Tibial artery (tissue), 4 donors: ENCODE results near the gene SLC13A1.
"Not testable (repeated sequence)": the region's sequence is repeated elsewhere in the genome, so short reads cannot be mapped to it uniquely, and the experiment has no call there.

Experiments used
- DNase-seq, 2 donors: peaks; one replicate each; pipeline ENCODE4 v3.0.0-alpha.2; 2019
- H3K27ac ChIP-seq, 2 donors: fragments of 200-600 bp; sonication (generic) in 1 of 2; 1 replicate in 1 of 2; 2 replicates in 1 of 2; pipeline ENCODE4 v1.5.1; 2018 to 2019; ENCODE audit warnings: mild to moderate bottlenecking in 1 of 2
- H3K27me3 ChIP-seq, 2 donors: fragments of 200-600 bp; sonication (generic) in 1 of 2; one replicate each; pipeline versions ENCODE4 v1.5.1 to v1.6.0; 2016 to 2019
- H3K36me3 ChIP-seq, 3 donors: fragments of 200-600 bp; sonication (generic) in 2 of 3; one replicate each; pipeline ENCODE4 v1.5.1; 2016 to 2019; ENCODE audit warnings: mild to moderate bottlenecking in 2 of 3
- H3K4me1 ChIP-seq, 4 donors: fragments of 200-600 bp; sonication (generic) in 2 of 4; 1 replicate in 3 of 4; 2 replicates in 1 of 4; pipeline ENCODE4 v1.5.1; 2016 to 2019
- H3K4me3 ChIP-seq, 2 donors: fragments of 200-600 bp; sonication (generic) in 1 of 2; 1 replicate in 1 of 2; 2 replicates in 1 of 2; pipeline ENCODE4 v1.5.1; 2018 to 2019; ENCODE audit warnings: mild to moderate bottlenecking in 2 of 2
- H3K9me3 ChIP-seq, 3 donors: fragments of 200-600 bp; sonication (generic) in 1 of 3; one replicate each; pipeline ENCODE4 v1.5.1; 2016 to 2019
- CTCF ChIP-seq, 2 experiments: fragments of 200-600 bp in 1 of 2; fragments of 450-650 bp in 1 of 2; IDR thresholded peaks; one replicate each; pipeline ENCODE4 v1.5.1; 2017 to 2019; ENCODE audit warnings: antibody characterized with exemption in 2 of 2, mild to moderate bottlenecking in 1 of 2, moderate library complexity in 1 of 2
- intact Hi-C: fragments of 100-400 bp; cut with DNase I; formaldehyde crosslinking; loops from one replicate; pipeline ENCODE4 v1.15.0; 2023; ENCODE audit warnings: low total_unique reads

SLC13A1 gene

GRCh38 chr7:123096976-123097375, 102.8 kb downstream of the SLC13A1 start:
- Histone ChIP-seq H3K4me1 (no peaks in the 10 kb centered on the region), H3K36me3 (no peaks in the 10 kb centered on the region), H3K9me3 (no peaks in the 10 kb centered on the region), H3K27ac (no peak overlapping the region), H3K27me3 (no peaks in the 10 kb centered on the region), H3K4me3 (no peak overlapping the region)
- intact Hi-C loops = no loop called here
- DNase-seq = no peak
- no peak for TF ChIP-seq CTCF (IDR thresholded peaks at IDR 0.05)

- Histone ChIP-seq H3K4me3 (no peak overlapping the region), H3K4me1 (no peaks in the 10 kb centered on the region), H3K27ac (no peak overlapping the region), H3K36me3 (no peaks in the 10 kb centered on the region), H3K27me3 (no peaks in the 10 kb centered on the region), H3K9me3 (no peaks in the 10 kb centered on the region)
- intact Hi-C loops = no loop called here
- no peak for DNase-seq
- TF ChIP-seq CTCF (IDR thresholded peaks at IDR 0.05) = no peak
Observed at GRCh38 chr7:123096434-123096833, 103.3 kb downstream of the SLC13A1 start.

GRCh38 chr7:123090456-123090855, 109.3 kb downstream of the SLC13A1 start:
- Histone ChIP-seq H3K4me3 (no peak overlapping the region), H3K27ac (no peak overlapping the region), H3K9me3 (no peaks in the 10 kb centered on the region), H3K36me3 (no peaks in the 10 kb centered on the region), H3K27me3 (no peaks in the 10 kb centered on the region), H3K4me1 (no peaks in the 10 kb centered on the region)
- no peak for TF ChIP-seq CTCF (IDR thresholded peaks at IDR 0.05)
- DNase-seq = no peak
- intact Hi-C loops = no loop called here

- H3K36me3 ChIP-seq, H3K9me3 ChIP-seq, H3K27ac ChIP-seq, H3K27me3 ChIP-seq, H3K4me3 ChIP-seq, intact Hi-C loops, H3K4me1 ChIP-seq, DNase-seq: not testable (repeated sequence)
Observed at GRCh38 chr7:123086910-123087309, 112.9 kb downstream of the SLC13A1 start.

GRCh38 chr7:123084861-123085260, 114.9 kb downstream of the SLC13A1 start:
- H3K27ac ChIP-seq, H3K4me3 ChIP-seq, H3K27me3 ChIP-seq, DNase-seq, intact Hi-C loops, H3K9me3 ChIP-seq, H3K4me1 ChIP-seq, H3K36me3 ChIP-seq: not testable (repeated sequence)

GRCh38 chr7:123079021-123079420, 120.7 kb downstream of the SLC13A1 start:
- no peak overlapping the region for H3K4me3 ChIP-seq
- no peak for TF ChIP-seq CTCF (IDR thresholded peaks at IDR 0.05)
- no peak overlapping the region for H3K27ac ChIP-seq
- no peaks in the 10 kb centered on the region for H3K36me3 ChIP-seq
- H3K4me1 ChIP-seq = no peaks in the 10 kb centered on the region
- intact Hi-C loops = no loop called here
- no peaks in the 10 kb centered on the region for H3K9me3 ChIP-seq
- DNase-seq = no peak
- H3K27me3 ChIP-seq = no peaks in the 10 kb centered on the region

GRCh38 chr7:123075838-123076467, 123.8 kb downstream of the SLC13A1 start:
- H3K4me3 ChIP-seq = no peak overlapping the region
- TF ChIP-seq CTCF (IDR thresholded peaks at IDR 0.05) = no peak
- H3K9me3 ChIP-seq = no peaks in the 10 kb centered on the region
- no peaks in the 10 kb centered on the region for H3K27me3 ChIP-seq
- H3K36me3 ChIP-seq = no peaks in the 10 kb centered on the region
- intact Hi-C loops = no loop called here
- H3K27ac ChIP-seq = no peak overlapping the region
- no peak for DNase-seq
- no peaks in the 10 kb centered on the region for H3K4me1 ChIP-seq
